CD4-positive, alpha-beta memory T cell (primary cell): ENCODE data around the gene EIF2B1. TPM values are rescaled to one million over a fixed set of nuclear protein-coding genes. Genes with fewer than 3 reads are reported as not detected.
A peak's percentile ranks its signal among the peaks of the same experiment; 100 is the strongest.
"Not testable (repeated sequence)": the region's sequence is repeated elsewhere in the genome, so short reads cannot be mapped to it uniquely, and the experiment has no call there.

Experiments used
- CTCF ChIA-PET: fragments of 350-600 bp; sonication (Branson Sonifier 250); formaldehyde crosslinking; loops from one replicate; lab custom pipeline; 2021; ENCODE audit warnings: inconsistent platforms; ENCODE audit not compliant: partially characterized antibody; lab: Charles Lee
- POLR2A ChIA-PET: fragments of 350-600 bp; sonication (Branson Sonifier 250); formaldehyde crosslinking; loops from one replicate; lab custom pipeline; 2021; ENCODE audit not compliant: partially characterized antibody; lab: Charles Lee
- DNase-seq, 5 donors: peaks; one replicate each; pipeline versions ENCODE4 v3.0.0 to v3.0.0-alpha.2; 2020 to 2022; ENCODE audit warnings: mixed read lengths in 1 of 5
- H3K27ac ChIP-seq: one replicate; pipeline ENCODE4 v1.7.0; 2013; ENCODE audit warnings: low read depth, low read length
- H3K27me3 ChIP-seq: 2 replicates; pipeline ENCODE4 v1.7.0; 2013; ENCODE audit warnings: mild to moderate bottlenecking, low read length, moderate library complexity; ENCODE audit not compliant: insufficient read depth
- H3K36me3 ChIP-seq: 2 replicates; pipeline ENCODE4 v1.7.0; 2013; ENCODE audit warnings: mild to moderate bottlenecking, low read length, moderate library complexity; ENCODE audit not compliant: insufficient read depth
- H3K4me1 ChIP-seq: 2 replicates; pipeline ENCODE4 v1.7.0; 2013; ENCODE audit warnings: mild to moderate bottlenecking, low read length, moderate library complexity; ENCODE audit not compliant: insufficient read depth
- H3K4me3 ChIP-seq, 2 donors: one replicate each; pipeline ENCODE4 v1.7.0; 2013; ENCODE audit warnings: low read length in 2 of 2, mild to moderate bottlenecking in 1 of 2
- H3K9me3 ChIP-seq, 2 donors: one replicate each; pipeline ENCODE4 v1.7.0; 2013; ENCODE audit warnings: low read length in 2 of 2, control low read depth in 1 of 2; ENCODE audit not compliant: control insufficient read depth in 1 of 2
- H3K27ac Mint-ChIP-seq, 7 donors: one replicate each; pipeline ENCODE4 v1.8.0; 2020 to 2021; ENCODE audit warnings: mixed read lengths in 7 of 7, mild to moderate bottlenecking in 6 of 7, inconsistent platforms in 3 of 7, moderate library complexity in 3 of 7
- H3K27me3 Mint-ChIP-seq, 2 donors: one replicate each; pipeline ENCODE4 v1.8.0; 2020 to 2021; ENCODE audit warnings: mixed read lengths in 2 of 2
- H3K36me3 Mint-ChIP-seq, 2 donors: one replicate each; pipeline ENCODE4 v1.8.0; 2020 to 2021; ENCODE audit warnings: mixed read lengths in 2 of 2, inconsistent platforms in 1 of 2, mild to moderate bottlenecking in 1 of 2
- H3K4me1 Mint-ChIP-seq, 4 donors: one replicate each; pipeline ENCODE4 v1.8.0; 2020 to 2021; ENCODE audit warnings: mixed read lengths in 4 of 4, mild to moderate bottlenecking in 1 of 4
- H3K4me3 Mint-ChIP-seq, 8 donors: one replicate each; pipeline ENCODE4 v1.8.0; 2020 to 2021; ENCODE audit warnings: mixed read lengths in 8 of 8, mild to moderate bottlenecking in 7 of 8, moderate library complexity in 6 of 8, inconsistent platforms in 3 of 8
- H3K9me3 Mint-ChIP-seq, 8 donors: one replicate each; pipeline ENCODE4 v1.8.0; 2020 to 2021; ENCODE audit warnings: mixed read lengths in 8 of 8, mild to moderate bottlenecking in 5 of 8, inconsistent platforms in 3 of 8, moderate library complexity in 1 of 8
- intact Hi-C: fragments of 100-400 bp; cut with micrococcal nuclease; formaldehyde crosslinking; loops from one replicate; pipeline ENCODE4 v1.15.1; 2023
- polyA plus RNA-seq, 2 donors: library from polyadenylated mRNA; unstranded; fragments of 300-500 nt; fragmentation: Illumina TruSeq; gene quantifications; one replicate each; pipeline ENCODE4 v1.2.3, GENCODE V29; 2021
- total RNA-seq, 2 experiments: library from RNA; stranded (reverse); gene quantifications; one replicate each; pipeline ENCODE4 v1.2.3, GENCODE V29; 2021

Gene EIF2B1
- total and polyA plus RNA-seq, 4 experiments from 2014 or later = 50.3 to 87.9 (median 54.5) TPM

- no peaks in the 10 kb centered on the region for H3K27me3 Mint-ChIP-seq
- H3K9me3 ChIP-seq = no peaks in the 10 kb centered on the region
- peaks cover 13% of the 10 kb centered on the region for H3K4me1 ChIP-seq
- intact Hi-C loops = no loop called here
- no peak overlapping the region for H3K4me3 Mint-ChIP-seq
- H3K4me3 ChIP-seq = no peak overlapping the region
- POLR2A ChIA-PET = no interaction called here
- H3K4me1 Mint-ChIP-seq = peaks cover 8 to 27% (median 12%) of the 10 kb centered on the region in 4 donors
- CTCF ChIA-PET = no interaction called here
- H3K36me3 Mint-ChIP-seq = peaks cover 45 to 68% of the 10 kb centered on the region in 2 donors
- no peaks in the 10 kb centered on the region for H3K27me3 ChIP-seq
- H3K36me3 ChIP-seq = peaks cover 64% of the 10 kb centered on the region
- H3K27ac Mint-ChIP-seq = no peak overlapping the region
- H3K9me3 Mint-ChIP-seq = no peaks in the 10 kb centered on the region
- no peak overlapping the region for H3K27ac ChIP-seq
- no peak for DNase-seq
Measured at GRCh38 chr12:123607756-123608155, 25.7 kb downstream of the EIF2B1 start.

DNA sequence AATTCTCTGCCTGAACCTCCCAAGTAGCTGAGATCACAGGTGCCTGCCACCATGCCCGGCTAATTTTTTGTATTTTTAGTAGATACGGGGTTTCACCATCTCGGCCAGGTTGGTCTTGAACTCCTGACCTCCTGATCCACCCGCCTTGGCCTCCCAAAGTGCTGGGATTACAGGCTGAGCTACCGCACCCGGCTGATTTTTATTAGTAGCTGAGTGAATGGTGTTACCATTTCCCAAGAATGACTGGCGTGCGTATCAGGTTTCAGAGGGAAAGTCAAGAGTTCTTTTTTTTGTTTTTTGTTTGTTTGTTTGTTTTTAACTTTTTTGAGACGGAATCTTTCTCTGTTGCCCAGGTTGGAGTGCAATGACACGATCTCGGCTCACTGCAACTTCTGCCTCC, 30.0 kb downstream of the EIF2B1 start:
- H3K9me3 ChIP-seq, H3K27ac ChIP-seq, H3K4me3 ChIP-seq, H3K9me3 Mint-ChIP-seq, DNase-seq, intact Hi-C loops, H3K27me3 ChIP-seq, H3K27me3 Mint-ChIP-seq: not testable (repeated sequence)
- H3K36me3 Mint-ChIP-seq = peaks cover 26 to 43% of the 10 kb centered on the region in 2 donors
- peaks cover 18 to 46% (median 31%) of the 10 kb centered on the region in 4 donors for H3K4me1 Mint-ChIP-seq
- POLR2A ChIA-PET = interaction anchor here (2.9 kb wide), 1 partner anchor 371 kb away, joined by 16 read pairs; the partner anchor contains the start of genes MPHOSPH9 and MTRFR
- H3K27ac Mint-ChIP-seq = peak overlapping the region in 4 of 7 donors; percentile 32 to 96 (median 76)
- H3K4me1 ChIP-seq = peaks cover 27% of the 10 kb centered on the region
- CTCF ChIA-PET = interaction anchor here (0.9 to 2.9 kb wide), 3 partner anchors 10 to 239 kb away, joined by 3 to 10 read pairs (median 4); partner anchors contain the start of gene SBNO1
- peaks cover 30% of the 10 kb centered on the region for H3K36me3 ChIP-seq
- H3K4me3 Mint-ChIP-seq = peak overlapping the region in 4 of 8 donors; percentile 21 to 52 (median 28)

- ChIA-PET CTCF (interaction anchor here (0.7 to 2.9 kb wide), 7 partner anchors 10 to 380 kb away, joined by 3 to 10 read pairs (median 3); partner anchors contain the start of genes MPHOSPH9, MTRFR and SBNO1), POLR2A (interaction anchor here (0.7 to 2.9 kb wide), 20 partner anchors 8 to 1930 kb away, joined by 3 to 16 read pairs (median 4); partner anchors contain the start of genes DNAH10, EIF2B1, GTF2H3 and KMT5A)
- Histone ChIP-seq H3K4me1 (peaks cover 27% of the 10 kb centered on the region), H3K27ac (peak overlapping the region; percentile 92), H3K36me3 (peaks cover 22% of the 10 kb centered on the region), H3K4me3 (peak overlapping the region; percentile 97 to 99), H3K9me3 (no peaks in the 10 kb centered on the region), H3K27me3 (no peaks in the 10 kb centered on the region)
- intact Hi-C loops = loop anchor here (1.0 kb wide), 4 partner anchors 18 to 628 kb away; partner anchors contain the start of genes EIF2B1, GTF2H3 and TMED2
- peak overlapping the region; percentile 90 to 99 (median 96) for H3K4me3 Mint-ChIP-seq
- H3K4me1 Mint-ChIP-seq = peaks cover 18 to 46% (median 31%) of the 10 kb centered on the region in 4 donors
- no peaks in the 10 kb centered on the region for H3K27me3 Mint-ChIP-seq
- peaks cover 18 to 38% of the 10 kb centered on the region in 2 donors for H3K36me3 Mint-ChIP-seq
- no peak for DNase-seq
- H3K27ac Mint-ChIP-seq = peak overlapping the region; percentile 58 to 96 (median 95)
- H3K9me3 Mint-ChIP-seq = no peaks in the 10 kb centered on the region
Measured at GRCh38 chr12:123602651-123603195, 30.8 kb downstream of the EIF2B1 start.

DNA sequence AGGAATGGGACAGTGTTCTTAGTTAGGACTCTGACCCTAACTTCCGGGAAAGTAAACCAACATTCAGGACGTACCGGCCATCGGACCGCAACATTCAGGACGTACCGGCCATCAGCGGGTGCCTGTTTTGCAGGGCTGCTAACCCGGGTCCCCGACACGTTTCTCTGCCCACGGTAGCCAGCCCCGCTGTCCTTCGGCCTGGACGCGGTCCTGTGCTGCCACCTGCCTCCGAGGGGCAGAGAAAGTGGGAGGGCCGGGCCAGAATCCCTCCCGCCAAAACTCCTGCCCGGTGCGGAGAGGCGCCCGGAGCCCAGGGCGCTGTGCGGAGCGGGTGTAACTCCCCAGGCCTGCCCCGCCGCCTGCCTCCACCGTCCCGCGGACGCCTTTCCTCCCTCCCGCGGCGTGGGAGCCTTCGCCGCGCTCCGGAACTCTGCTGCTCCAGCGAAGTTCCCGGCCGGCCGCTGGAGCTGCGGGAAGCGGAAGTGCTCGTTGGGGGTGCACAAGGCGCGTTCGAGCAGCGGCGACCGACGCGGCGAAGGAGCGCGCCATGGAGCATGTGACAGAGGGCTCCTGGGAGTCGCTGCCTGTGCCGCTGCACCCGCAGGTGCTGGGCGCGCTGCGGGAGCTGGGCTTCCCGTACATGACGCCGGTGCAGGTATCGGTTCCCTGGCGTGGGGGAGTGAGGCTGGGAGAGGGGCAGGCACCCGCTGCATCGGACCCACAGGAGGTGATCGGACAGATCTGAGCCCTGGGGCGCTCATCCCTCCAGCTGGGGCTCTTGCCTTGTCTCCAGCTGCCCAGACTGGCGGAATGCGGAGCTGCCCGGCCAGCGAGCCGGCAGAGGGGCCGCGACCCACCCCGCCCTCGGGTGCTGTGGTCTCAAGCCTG, 31.6 kb downstream of the EIF2B1 start, which contains the start of gene DDX55:
Gene DDX55, plus strand, starts transcription at position 498 of the 888 bp plus-strand sequence. Its CDS starts 50 bp downstream, at position 548.
- peaks cover 9 to 37% of the 10 kb centered on the region in 2 donors for H3K36me3 Mint-ChIP-seq
- intact Hi-C loops = loop anchor here (1.0 kb wide), 4 partner anchors 18 to 628 kb away; partner anchors contain the start of genes EIF2B1, GTF2H3 and TMED2

GRCh38 chr12:123599721-123600120, 33.8 kb downstream of the EIF2B1 start:
- Histone ChIP-seq H3K4me3 (no peak overlapping the region), H3K36me3 (peaks cover 20% of the 10 kb centered on the region), H3K4me1 (peaks cover 27% of the 10 kb centered on the region), H3K27ac (no peak overlapping the region), H3K27me3 (no peaks in the 10 kb centered on the region), H3K9me3 (no peaks in the 10 kb centered on the region)
- ChIA-PET POLR2A (no interaction called here), CTCF (no interaction called here)
- H3K9me3 Mint-ChIP-seq = no peaks in the 10 kb centered on the region
- peaks cover 18 to 37% (median 28%) of the 10 kb centered on the region in 4 donors for H3K4me1 Mint-ChIP-seq
- peak overlapping the region in 7 of 8 donors; percentile 26 to 80 (median 58) for H3K4me3 Mint-ChIP-seq
- H3K27me3 Mint-ChIP-seq = no peaks in the 10 kb centered on the region
- peaks cover 14 to 44% of the 10 kb centered on the region in 2 donors for H3K36me3 Mint-ChIP-seq
- intact Hi-C loops = no loop called here
- H3K27ac Mint-ChIP-seq = peak overlapping the region; percentile 5 to 91 (median 61)
- no peak for DNase-seq

More for the DNA sequence above, 31.6 kb downstream of the EIF2B1 start, which contains the start of gene DDX55:
- Histone ChIP-seq H3K4me3 (peak within 1 kb of the TSS; percentile 97 to 99), H3K27ac (peak within 1 kb of the TSS; percentile 92), H3K36me3 (peaks cover 21% of the 10 kb centered on the region), H3K27me3 (no peaks in the 10 kb centered on the region), H3K9me3 (no peaks in the 10 kb centered on the region), H3K4me1 (peaks cover 27% of the 10 kb centered on the region)
- H3K9me3 Mint-ChIP-seq = no peaks in the 10 kb centered on the region
- H3K4me3 Mint-ChIP-seq = peak within 1 kb of the TSS; percentile 90 to 99 (median 96)
- peak within 1 kb of the TSS; percentile 91 to 96 (median 95) for H3K27ac Mint-ChIP-seq
- H3K27me3 Mint-ChIP-seq = no peaks in the 10 kb centered on the region
- peaks cover 18 to 42% (median 29%) of the 10 kb centered on the region in 4 donors for H3K4me1 Mint-ChIP-seq
- ChIA-PET POLR2A (interaction anchor here (0.7 to 2.9 kb wide), 22 partner anchors 9 to 1929 kb away, joined by 3 to 16 read pairs (median 3); partner anchors contain the start of genes DNAH10, EIF2B1, GTF2H3 and KMT5A), CTCF (interaction anchor here (0.7 to 2.9 kb wide), 6 partner anchors 11 to 379 kb away, joined by 3 to 10 read pairs (median 3); partner anchors contain the start of genes MPHOSPH9, MTRFR and SBNO1)
- peak; percentile 84 to 87 (median 86) for DNase-seq

DNA sequence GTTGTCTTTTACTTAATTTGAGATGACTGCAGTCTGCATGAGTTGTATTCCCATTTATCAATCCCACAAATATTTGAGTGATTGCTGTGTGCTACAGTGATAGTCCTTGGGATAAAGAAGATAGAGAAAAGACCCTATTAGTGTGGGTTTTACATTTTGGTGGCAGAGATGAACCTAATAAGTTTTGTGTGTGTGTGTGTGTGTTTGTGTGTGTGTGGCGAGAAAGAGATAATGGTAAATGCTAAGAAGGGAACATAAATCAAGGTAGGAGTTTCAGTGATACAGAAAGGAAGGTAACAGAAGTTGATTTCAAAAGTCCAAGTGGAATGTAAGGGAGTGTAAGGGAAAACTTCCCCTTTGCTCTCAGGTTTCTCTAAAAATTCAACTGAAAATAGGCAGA, 34.2 kb downstream of the EIF2B1 start:
- Histone ChIP-seq H3K27ac (no peak overlapping the region), H3K27me3 (no peaks in the 10 kb centered on the region), H3K4me1 (peaks cover 27% of the 10 kb centered on the region), H3K36me3 (peaks cover 20% of the 10 kb centered on the region), H3K9me3 (no peaks in the 10 kb centered on the region), H3K4me3 (no peak overlapping the region)
- ChIA-PET POLR2A (no interaction called here), CTCF (no interaction called here)
- H3K36me3 Mint-ChIP-seq = peaks cover 14 to 42% of the 10 kb centered on the region in 2 donors
- H3K27ac Mint-ChIP-seq = peak overlapping the region; percentile 3 to 92 (median 61)
- intact Hi-C loops = no loop called here
- no peaks in the 10 kb centered on the region for H3K9me3 Mint-ChIP-seq
- DNase-seq = no peak
- H3K27me3 Mint-ChIP-seq = no peaks in the 10 kb centered on the region
- peaks cover 18 to 35% (median 27%) of the 10 kb centered on the region in 4 donors for H3K4me1 Mint-ChIP-seq
- H3K4me3 Mint-ChIP-seq = peak overlapping the region; percentile 7 to 80 (median 66)
